HG03159 (cell line): ENCODE measurements around the gene ZFP28.

Source experiments
- ATAC-seq: cut with Tn5 transposase; IDR thresholded peaks from one replicate; pipeline ENCODE4 v1.9.1; 2021; ENCODE audit warnings: mild to moderate bottlenecking, moderate library complexity; ENCODE audit not compliant: unreplicated experiment

Gene ZFP28

GRCh38 chr19:56538761-56539263 is at the start of gene ZFP28:
Gene ZFP28, plus strand, starts transcription at chr19:56538948. Its CDS starts 71 bp downstream, at chr19:56539019.
- peak; percentile 40 for ATAC-seq

- no peak for ATAC-seq
Measured at GRCh38 chr19:56491399-56491798, 47.3 kb upstream of the ZFP28 start.

- ATAC-seq, result no peak
Measured at GRCh38 chr19:56504581-56504980, 34.2 kb upstream of the ZFP28 start.

- ATAC-seq, result no peak
Measured at GRCh38 chr19:56507446-56508289, 31.1 kb upstream of the ZFP28 start, which contains the start of gene ZNF471. Gene ZNF471, plus strand, starts transcription at chr19:56507855. Its CDS starts 3,717 bp downstream, at chr19:56511572.

GRCh38 chr19:56508290-56508778 is 30.4 kb upstream of the ZFP28 start:
- no peak for ATAC-seq

GRCh38 chr19:56525214-56525860 is 13.4 kb upstream of the ZFP28 start:
- no peak for ATAC-seq

- ATAC-seq, result no peak
Measured at GRCh38 chr19:56537442-56537841, 1.3 kb upstream of the ZFP28 start.

- peak; percentile 93 for ATAC-seq
Measured at GRCh38 chr19:56538254-56538760, 441 bp upstream of the ZFP28 start.

- no peak for ATAC-seq
Measured at GRCh38 chr19:56543776-56544175, 5.0 kb downstream of the ZFP28 start.

GRCh38 chr19:56547535-56547934 is 8.8 kb downstream of the ZFP28 start:
- ATAC-seq, result no peak

GRCh38 chr19:56554272-56554869 is 15.6 kb downstream of the ZFP28 start:
- no peak for ATAC-seq

- no peak for ATAC-seq
Measured at GRCh38 chr19:56562766-56563165, 24.0 kb downstream of the ZFP28 start.

- ATAC-seq, result peak; percentile 36
Measured at GRCh38 chr19:56566904-56567273, 28.1 kb downstream of the ZFP28 start.

- peak; percentile 98 for ATAC-seq
Measured at GRCh38 chr19:56567274-56568120, 28.7 kb downstream of the ZFP28 start, which contains the start of gene ZNF470. Gene ZNF470, plus strand, starts transcription at chr19:56567468. Its CDS starts 2,844 bp downstream, at chr19:56570312.

- no peak for ATAC-seq
Measured at GRCh38 chr19:56572589-56572988, 33.8 kb downstream of the ZFP28 start.

- no peak for ATAC-seq
Measured at GRCh38 chr19:56573914-56574313, 35.2 kb downstream of the ZFP28 start.

GRCh38 chr19:56577719-56578602 is 39.2 kb downstream of the ZFP28 start:
- ATAC-seq, result no peak

- no peak for ATAC-seq
Measured at GRCh38 chr19:56594446-56594782, 55.7 kb downstream of the ZFP28 start.
